GM12875 (cell line): ENCODE results near the gene FAM13B.
"Not testable (repeated sequence)": the region's sequence is repeated elsewhere in the genome, so short reads cannot be mapped to it uniquely, and the experiment has no call there.

ENCODE experiments used
- H3K4me3 ChIP-seq: one replicate; pipeline ENCODE4 v1.5.1; 2011; ENCODE audit warnings: low read depth, low read length, control low read depth
- TF ChIP-seq, protein P1 (sequence below): IDR thresholded peaks from 2 replicates; pipeline ENCODE4 v1.5.1; 2011; ENCODE audit warnings: low read depth, mild to moderate bottlenecking, control low read depth, inconsistent platforms, low read length, moderate library complexity, borderline replicate concordance; ENCODE audit not compliant: insufficient read depth

The FAM13B gene

DNA sequence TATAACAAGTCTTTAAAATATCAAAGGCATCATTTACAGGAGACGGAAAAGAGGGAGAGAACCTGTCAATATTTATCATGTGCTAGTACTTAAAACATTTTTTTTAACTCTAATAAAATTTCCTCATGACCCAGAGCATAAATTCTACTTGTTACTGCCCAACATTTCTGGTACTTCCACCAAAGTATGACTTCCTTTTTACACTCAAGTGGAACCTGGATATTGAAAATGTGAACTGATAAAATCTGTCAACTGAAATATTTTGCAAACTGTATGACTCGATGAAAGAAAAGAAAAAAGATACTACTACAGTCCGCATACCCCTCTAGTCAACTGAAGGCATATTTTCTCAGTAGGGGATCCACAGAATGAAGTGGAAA lies 37.1 kb downstream of the FAM13B start:
- no peak overlapping the region for H3K4me3 ChIP-seq
- TF ChIP-seq, protein P1, sequence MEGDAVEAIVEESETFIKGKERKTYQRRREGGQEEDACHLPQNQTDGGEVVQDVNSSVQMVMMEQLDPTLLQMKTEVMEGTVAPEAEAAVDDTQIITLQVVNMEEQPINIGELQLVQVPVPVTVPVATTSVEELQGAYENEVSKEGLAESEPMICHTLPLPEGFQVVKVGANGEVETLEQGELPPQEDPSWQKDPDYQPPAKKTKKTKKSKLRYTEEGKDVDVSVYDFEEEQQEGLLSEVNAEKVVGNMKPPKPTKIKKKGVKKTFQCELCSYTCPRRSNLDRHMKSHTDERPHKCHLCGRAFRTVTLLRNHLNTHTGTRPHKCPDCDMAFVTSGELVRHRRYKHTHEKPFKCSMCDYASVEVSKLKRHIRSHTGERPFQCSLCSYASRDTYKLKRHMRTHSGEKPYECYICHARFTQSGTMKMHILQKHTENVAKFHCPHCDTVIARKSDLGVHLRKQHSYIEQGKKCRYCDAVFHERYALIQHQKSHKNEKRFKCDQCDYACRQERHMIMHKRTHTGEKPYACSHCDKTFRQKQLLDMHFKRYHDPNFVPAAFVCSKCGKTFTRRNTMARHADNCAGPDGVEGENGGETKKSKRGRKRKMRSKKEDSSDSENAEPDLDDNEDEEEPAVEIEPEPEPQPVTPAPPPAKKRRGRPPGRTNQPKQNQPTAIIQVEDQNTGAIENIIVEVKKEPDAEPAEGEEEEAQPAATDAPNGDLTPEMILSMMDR = no peak

DNA sequence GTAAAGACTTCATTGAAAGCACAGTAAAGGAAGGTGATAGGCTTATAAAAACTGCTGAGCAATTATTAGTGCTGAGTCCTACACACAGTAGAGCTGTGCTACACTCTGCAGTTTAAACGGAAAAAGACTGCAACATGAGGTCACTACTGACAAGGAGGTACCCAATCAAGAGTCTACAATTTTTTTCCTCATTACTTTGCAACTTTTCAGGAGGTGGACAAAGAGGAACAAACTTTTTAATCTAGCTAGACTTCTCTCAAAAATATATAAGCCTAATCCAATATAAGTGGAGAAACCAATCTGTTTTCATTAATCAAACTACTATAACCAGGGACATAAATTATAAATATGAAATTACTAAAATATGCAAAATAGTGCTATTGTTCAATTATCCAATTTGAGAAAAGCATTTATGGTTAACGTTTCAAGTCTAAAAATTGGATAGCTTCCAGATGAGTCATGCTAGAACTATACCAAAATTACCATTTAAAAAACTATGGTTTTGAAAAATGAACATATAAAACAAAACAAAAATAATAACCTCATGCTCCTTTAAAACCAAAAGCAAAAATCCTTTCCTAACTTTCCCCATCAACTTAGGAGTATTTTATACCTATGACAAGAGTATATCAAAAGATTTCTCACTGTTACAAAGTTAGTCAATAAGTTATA lies 37.7 kb downstream of the FAM13B start:
- TF ChIP-seq, protein P1 = no peak
- H3K4me3 ChIP-seq = no peak overlapping the region

DNA sequence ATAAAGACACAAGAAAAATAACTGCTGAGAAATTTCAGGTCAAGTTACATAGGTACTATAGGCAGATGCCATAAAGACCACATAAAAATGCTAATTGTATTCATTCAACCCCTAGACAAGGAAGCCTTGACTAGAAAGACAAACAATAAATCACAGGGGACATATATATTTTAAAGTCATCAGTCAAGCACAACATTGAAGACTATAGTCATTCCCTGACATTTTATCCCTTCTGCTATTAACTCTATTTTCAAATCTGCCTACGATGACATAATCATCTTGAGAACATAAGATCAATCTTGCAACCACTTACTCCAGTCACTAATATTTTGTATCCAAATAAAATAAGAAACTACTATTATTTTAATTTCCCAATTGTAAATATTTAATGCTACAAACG lies 38.3 kb downstream of the FAM13B start:
- TF ChIP-seq, protein P1 = no peak

DNA sequence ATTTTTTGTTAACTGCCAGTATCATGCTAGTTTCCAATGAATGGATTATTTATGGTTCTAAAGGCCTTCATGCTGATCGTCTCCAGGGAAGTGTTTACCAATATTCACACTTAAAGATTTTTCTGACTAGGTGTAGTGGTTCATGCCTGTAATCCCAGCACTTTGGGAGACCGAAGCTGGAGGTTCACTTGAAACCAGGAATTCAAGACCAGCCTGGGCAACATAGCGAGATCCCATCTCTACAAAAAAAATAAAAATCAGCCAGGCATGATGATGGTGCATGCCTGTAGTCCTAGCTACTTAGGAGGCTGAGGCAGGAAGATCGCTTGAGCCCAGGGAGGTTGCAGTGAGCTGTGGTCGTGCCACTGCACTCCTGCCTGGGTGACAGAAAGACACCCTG lies 43.5 kb downstream of the FAM13B start:
- H3K4me3 ChIP-seq = no peak overlapping the region
- TF ChIP-seq, protein P1 = no peak

More for the DNA sequence above, 38.3 kb downstream of the FAM13B start:
- H3K4me3 ChIP-seq = no peak overlapping the region

DNA sequence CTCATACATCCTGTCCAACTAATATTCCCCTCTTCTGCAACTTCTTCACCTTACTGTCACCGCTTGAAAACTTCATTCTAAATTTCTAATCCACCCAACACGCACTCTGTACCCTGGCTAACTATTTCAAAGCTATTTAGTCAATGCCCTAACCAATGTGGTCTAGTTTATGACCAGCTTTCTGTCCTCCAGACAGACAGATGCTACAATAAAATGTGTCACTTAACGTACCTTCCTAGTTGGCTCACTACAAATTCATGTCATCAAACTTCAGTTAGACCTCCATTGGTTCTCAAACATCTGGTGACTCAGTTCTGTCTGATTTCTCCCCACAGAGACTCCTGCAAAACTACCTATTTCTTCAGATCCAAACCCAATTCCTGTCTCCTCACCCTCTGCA lies 57.7 kb downstream of the FAM13B start:
- TF ChIP-seq, protein P1 = no peak
- H3K4me3 ChIP-seq = no peak overlapping the region

DNA sequence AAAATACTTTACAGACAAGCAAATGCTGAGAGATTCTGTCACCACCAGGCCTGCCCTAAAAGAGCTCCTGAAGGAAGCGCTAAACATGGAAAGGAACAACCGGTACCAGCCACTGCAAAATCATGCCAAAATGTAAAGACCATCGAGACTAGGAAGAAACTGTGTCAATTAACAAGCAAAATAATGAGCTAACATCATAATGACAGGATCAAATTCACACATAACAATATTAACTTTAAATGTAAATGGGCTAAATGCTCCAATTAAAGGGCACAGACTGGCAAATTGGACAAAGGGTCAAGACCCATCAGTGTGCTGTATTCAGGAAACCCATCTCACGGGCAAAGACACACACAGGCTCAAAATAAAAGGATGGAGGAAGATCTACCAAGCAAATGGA lies 62.5 kb downstream of the FAM13B start:
- H3K4me3 ChIP-seq = not testable (repeated sequence)

DNA sequence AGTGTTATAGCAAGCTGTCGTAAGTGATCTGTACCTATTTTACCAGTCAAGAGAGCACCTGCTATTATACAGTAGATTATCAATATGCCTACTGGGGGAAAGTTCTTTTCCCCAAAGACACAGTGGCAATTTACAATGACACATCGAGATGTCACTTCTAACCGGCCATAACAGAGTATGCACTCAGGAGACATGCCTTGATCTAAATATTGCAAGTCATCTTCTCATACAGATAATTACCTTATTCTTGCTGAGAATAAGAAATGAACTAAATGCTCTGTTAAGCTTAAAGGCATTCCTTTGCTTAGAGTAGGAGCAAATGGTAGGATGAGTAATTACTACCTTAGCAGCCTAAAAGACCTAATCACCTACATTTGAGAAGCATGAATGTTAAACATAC lies 72.1 kb downstream of the FAM13B start:
- TF ChIP-seq, protein P1 = no peak
- no peak overlapping the region for H3K4me3 ChIP-seq

DNA sequence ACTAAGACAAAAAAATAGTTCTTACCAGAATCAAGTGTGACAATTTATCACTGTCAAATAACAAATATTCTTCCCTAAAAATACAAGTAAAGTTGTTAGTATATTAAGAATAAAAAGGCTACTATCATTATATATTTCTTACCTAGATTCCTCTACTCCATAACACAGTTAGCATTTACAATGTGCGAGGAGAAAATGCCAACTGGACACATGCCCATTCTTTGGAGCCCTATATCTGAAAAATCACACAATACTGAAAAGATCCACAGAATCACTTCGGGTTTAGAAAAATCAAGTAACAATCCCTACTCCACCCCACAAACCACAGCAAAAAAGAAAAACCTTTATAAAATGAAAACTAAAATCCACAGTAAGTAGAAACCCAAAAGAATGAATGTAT lies 72.7 kb downstream of the FAM13B start:
- TF ChIP-seq, protein P1 = no peak
- H3K4me3 ChIP-seq = no peak overlapping the region
